WTC11 (cell line): Measurements from ENCODE around the gene NTN5. TPM values are rescaled to one million over a fixed set of nuclear protein-coding genes. Genes with fewer than 3 reads are reported as not detected.
A peak's percentile ranks its signal among the peaks of the same experiment; 100 is the strongest.

ENCODE experiments used
- ATF1 ChIP-seq: sonication (generic); formaldehyde crosslinking; IDR thresholded peaks from 2 replicates; pipeline ENCODE4 v1.8.1; 2023; ENCODE audit warnings: mild to moderate bottlenecking, moderate library complexity, missing genetic modification reagents
- ATF3 ChIP-seq: sonication (generic); formaldehyde crosslinking; conservative IDR thresholded peaks from 2 replicates; pipeline ENCODE4 v1.8.1; 2022; ENCODE audit warnings: mild to moderate bottlenecking, missing genetic modification reagents
- CBFB ChIP-seq: sonication (generic); formaldehyde crosslinking; IDR thresholded peaks from 2 replicates; pipeline ENCODE4 v1.8.1; 2022; ENCODE audit warnings: mild to moderate bottlenecking, low read depth, missing genetic modification reagents
- ERG ChIP-seq: fragments of 250-450 bp; sonication (Bioruptor Pico); IDR thresholded peaks from 2 replicates; pipeline ENCODE4 v1.8.0; 2021; ENCODE audit warnings: mild to moderate bottlenecking
- ESRRA ChIP-seq: sonication (generic); formaldehyde crosslinking; IDR thresholded peaks from 2 replicates; pipeline ENCODE4 v1.8.1; 2022; ENCODE audit warnings: mild to moderate bottlenecking, missing genetic modification reagents, borderline replicate concordance
- ETV6 ChIP-seq: sonication (generic); formaldehyde crosslinking; IDR thresholded peaks from 2 replicates; pipeline ENCODE4 v1.8.1; 2022; ENCODE audit warnings: mild to moderate bottlenecking, missing genetic modification reagents
- FOXJ3 ChIP-seq: sonication (generic); formaldehyde crosslinking; IDR thresholded peaks from 2 replicates; pipeline ENCODE4 v1.9.0; 2021; ENCODE audit warnings: missing genetic modification reagents, mild to moderate bottlenecking, borderline replicate concordance
- FOXP1 ChIP-seq: sonication (generic); formaldehyde crosslinking; IDR thresholded peaks from 2 replicates; pipeline ENCODE4 v1.8.0; 2022; ENCODE audit warnings: missing genetic modification reagents, mild to moderate bottlenecking, moderate library complexity, borderline replicate concordance
- FOXP4 ChIP-seq: sonication (generic); formaldehyde crosslinking; IDR thresholded peaks from 2 replicates; pipeline ENCODE4 v1.8.0; 2022; ENCODE audit warnings: mild to moderate bottlenecking, missing genetic modification reagents
- GRHL2 ChIP-seq: fragments of 250-450 bp; sonication (Bioruptor Pico); IDR thresholded peaks from 2 replicates; pipeline ENCODE4 v1.8.0; 2022; ENCODE audit warnings: mild to moderate bottlenecking, moderate library complexity; ENCODE audit not compliant: insufficient replicate concordance, severe bottlenecking
- GTF2I ChIP-seq: fragments of 250-450 bp; sonication (Bioruptor Pico); conservative IDR thresholded peaks from 2 replicates; pipeline ENCODE4 v1.4.0; 2021; ENCODE audit warnings: mild to moderate bottlenecking
- HMGA2 ChIP-seq: fragments of 250-450 bp; sonication (Bioruptor Pico); IDR thresholded peaks from 2 replicates; pipeline ENCODE4 v1.4.0; 2021; ENCODE audit warnings: mild to moderate bottlenecking, moderate library complexity
- IRF1 ChIP-seq: sonication (generic); formaldehyde crosslinking; IDR thresholded peaks from 2 replicates; pipeline ENCODE4 v1.8.0; 2023; ENCODE audit warnings: missing genetic modification reagents
- IRF2 ChIP-seq: sonication (generic); formaldehyde crosslinking; IDR thresholded peaks from 2 replicates; pipeline ENCODE4 v1.8.0; 2022; ENCODE audit warnings: low read depth, missing genetic modification reagents, borderline replicate concordance
- JAZF1 ChIP-seq: fragments of 250-450 bp; sonication (Bioruptor Pico); IDR thresholded peaks from 2 replicates; pipeline ENCODE4 v1.9.0; 2021; ENCODE audit warnings: moderate library complexity, mild to moderate bottlenecking, inconsistent platforms
- KAT7 ChIP-seq: sonication (generic); formaldehyde crosslinking; IDR thresholded peaks from 2 replicates; pipeline ENCODE4 v1.8.1; 2023; ENCODE audit warnings: missing genetic modification reagents, mild to moderate bottlenecking, borderline replicate concordance
- PREB ChIP-seq: sonication (generic); formaldehyde crosslinking; IDR thresholded peaks from 2 replicates; pipeline ENCODE4 v1.8.1; 2022; ENCODE audit warnings: mild to moderate bottlenecking, missing genetic modification reagents, moderate library complexity, borderline replicate concordance
- RELA ChIP-seq: sonication (generic); formaldehyde crosslinking; IDR thresholded peaks from 2 replicates; pipeline ENCODE4 v1.8.1; 2022; ENCODE audit warnings: missing genetic modification reagents, mild to moderate bottlenecking, borderline replicate concordance
- SMAD4 ChIP-seq: sonication (generic); formaldehyde crosslinking; IDR thresholded peaks from 2 replicates; pipeline ENCODE4 v1.8.0; 2022; ENCODE audit warnings: mild to moderate bottlenecking, missing genetic modification reagents
- ZBTB43 ChIP-seq: sonication (generic); formaldehyde crosslinking; IDR thresholded peaks from 2 replicates; pipeline ENCODE4 v1.8.1; 2023; ENCODE audit warnings: mild to moderate bottlenecking, missing genetic modification reagents
- ZNF121 ChIP-seq: sonication (generic); formaldehyde crosslinking; IDR thresholded peaks from 2 replicates; pipeline ENCODE4 v1.8.0; 2023; ENCODE audit warnings: missing genetic modification reagents
- ZNF425 ChIP-seq: fragments of 250-450 bp; sonication (Bioruptor Pico); conservative IDR thresholded peaks from 2 replicates; pipeline ENCODE4 v1.9.0; 2021; ENCODE audit warnings: mild to moderate bottlenecking
- ZNF512 ChIP-seq: sonication (generic); formaldehyde crosslinking; IDR thresholded peaks from 2 replicates; pipeline ENCODE4 v1.8.1; 2022; ENCODE audit warnings: missing genetic modification reagents, borderline replicate concordance
- ZNF671 ChIP-seq: fragments of 250-450 bp; sonication (Bioruptor Pico); IDR thresholded peaks from 2 replicates; pipeline ENCODE4 v1.8.0; 2021; ENCODE audit warnings: mild to moderate bottlenecking
- ZSCAN18 ChIP-seq: fragments of 250-450 bp; sonication (Bioruptor Pico); IDR thresholded peaks from 2 replicates; pipeline ENCODE4 v2.1.2; 2022; ENCODE audit warnings: mild to moderate bottlenecking, moderate library complexity
- total RNA-seq: library from RNA; stranded (reverse); gene quantifications from 3 replicates; pipeline ENCODE4 v1.2.3, GENCODE V29; 2021

The NTN5 gene
- total RNA-seq, 1 experiment from 2014 or later = 0.28 TPM

- TF ChIP-seq ZSCAN18 = no peak
- TF ChIP-seq ZNF512 = no peak
- TF ChIP-seq HMGA2 = no peak
- TF ChIP-seq IRF2 (CRISPR knock-in tag) = 0 out of 2 replicates have a peak, but pooled peaks have one; percentile 61
- TF ChIP-seq KAT7 (CRISPR knock-in tag) = no peak
- TF ChIP-seq IRF1 (CRISPR knock-in tag) = no peak
- TF ChIP-seq JAZF1 (CRISPR knock-in tag) = no peak
- TF ChIP-seq ETV6 (CRISPR knock-in tag) = peak; percentile 41; the same call in 1 of the 2 replicates
- peak; percentile 78; the same call in 1 of the 2 replicates for TF ChIP-seq FOXP4 (CRISPR knock-in tag)
- TF ChIP-seq ESRRA (CRISPR knock-in tag) = no peak
- TF ChIP-seq FOXP1 = peak; percentile 80; the same call in 1 of the 2 replicates
- TF ChIP-seq ERG = no peak
- peak; percentile 68; the same call in 1 of the 2 replicates for TF ChIP-seq ZBTB43
- TF ChIP-seq ATF3 (CRISPR knock-in tag) = no peak
- no peak for TF ChIP-seq ZNF671 (CRISPR knock-in tag)
- TF ChIP-seq GRHL2 (CRISPR knock-in tag) = no peak
- 0 out of 2 replicates have a peak, but pooled peaks have one; percentile 4 for TF ChIP-seq SMAD4 (CRISPR knock-in tag)
- TF ChIP-seq PREB = no peak
- no peak for TF ChIP-seq ZNF425
- peak; percentile 92 for TF ChIP-seq GTF2I (CRISPR knock-in tag)
- peak; percentile 86 for TF ChIP-seq ATF1 (CRISPR knock-in tag)
- TF ChIP-seq FOXJ3 = no peak
- TF ChIP-seq CBFB (CRISPR knock-in tag) = no peak
- TF ChIP-seq RELA (CRISPR knock-in tag) = no peak
- TF ChIP-seq ZNF121 (CRISPR knock-in tag) = 0 out of 2 replicates have a peak, but pooled peaks have one; percentile 48
Measured at GRCh38 chr19:48618916-48619691, 53.7 kb downstream of the NTN5 start, which contains the start of the genes RPL18 and SPHK2 (continued).
